Esophagus muscularis mucosa (tissue), 4 donors: ENCODE data around the gene RAB40A. TPM values are rescaled to one million over a fixed set of nuclear protein-coding genes. Genes with fewer than 3 reads are reported as not detected.
"Not testable (repeated sequence)": the region's sequence is repeated elsewhere in the genome, so short reads cannot be mapped to it uniquely, and the experiment has no call there.

ENCODE experiments used
- DNase-seq: peaks from one replicate; pipeline ENCODE4 v3.0.0-alpha.2; 2017; ENCODE audit errors: extremely low spot score
- H3K27ac ChIP-seq, 4 donors: fragments of 200-600 bp; sonication (generic); replicated peaks in 1 of 4; 1 replicate in 3 of 4; 2 replicates in 1 of 4; pipeline ENCODE4 v1.5.1; 2016 to 2019; ENCODE audit warnings: mild to moderate bottlenecking in 1 of 4
- H3K27me3 ChIP-seq, 4 donors: fragments of 200-600 bp; sonication (generic); one replicate each; pipeline versions ENCODE4 v1.5.1 to v1.6.0; 2016 to 2019
- H3K36me3 ChIP-seq, 4 donors: fragments of 200-600 bp; sonication (generic); one replicate each; pipeline ENCODE4 v1.5.1; 2016 to 2019
- H3K4me1 ChIP-seq, 4 donors: fragments of 200-600 bp; sonication (generic); one replicate each; pipeline ENCODE4 v1.5.1; 2016 to 2019
- H3K4me3 ChIP-seq, 4 donors: fragments of 200-600 bp; sonication (generic); 1 replicate in 2 of 4; 2 replicates in 2 of 4; pipeline ENCODE4 v1.5.1; 2016 to 2019; ENCODE audit warnings: mild to moderate bottlenecking in 4 of 4, moderate library complexity in 1 of 4
- H3K9me3 ChIP-seq, 4 donors: fragments of 200-600 bp; sonication (generic); 1 replicate in 3 of 4; 2 replicates in 1 of 4; pipeline ENCODE4 v1.5.1; 2016 to 2019
- EP300 ChIP-seq: sonication (generic); formaldehyde crosslinking; IDR thresholded peaks from one replicate; pipeline ENCODE4 v1.6.1; 2017; ENCODE audit warnings: antibody characterized with exemption
- POLR2A ChIP-seq: fragments of 450-650 bp; IDR thresholded peaks from one replicate; pipeline ENCODE4 v1.6.1; 2017; ENCODE audit warnings: antibody characterized with exemption, moderate library complexity, mild to moderate bottlenecking, low read depth
- POLR2AphosphoS5 ChIP-seq, 2 donors: sonication (generic); formaldehyde crosslinking; IDR thresholded peaks; one replicate each; pipeline ENCODE4 v1.6.1; 2017; ENCODE audit warnings: antibody characterized with exemption in 2 of 2
- WGBS: methylation state at CpG from one replicate; pipeline ENCODE4 v1.1.5; 2018; 5-methylcytosine and 5-hydroxymethylcytosine counted together
- intact Hi-C: fragments of 100-400 bp; cut with DNase I; formaldehyde crosslinking; loops from one replicate; pipeline ENCODE4 v1.15.1; 2023
- total RNA-seq, 4 donors: library from RNA; depleted of rRNA; stranded (reverse); fragments of >200 nt; gene quantifications; one replicate each; pipeline versions ENCODE4 v1.1.0 to v1.2.1, GENCODE V29; 2016
- TF ChIP-seq, protein P1 (sequence below), 3 experiments: fragments of 200-600 bp in 2 of 3; fragments of 450-650 bp in 1 of 3; sonication (generic) in 2 of 3; IDR thresholded peaks; one replicate each; pipeline ENCODE4 v1.5.1; 2017 to 2019; ENCODE audit warnings: antibody characterized with exemption in 3 of 3, mild to moderate bottlenecking in 2 of 3, moderate library complexity in 1 of 3

RAB40A gene
- total RNA-seq, 4 donors from 2014 or later = 4.5 to 13.2 (median 9.5) TPM

- TF ChIP-seq POLR2A = no peak
- TF ChIP-seq POLR2AphosphoS5 (IDR thresholded peaks at IDR 0.05) = no peak
- TF ChIP-seq, protein P1, sequence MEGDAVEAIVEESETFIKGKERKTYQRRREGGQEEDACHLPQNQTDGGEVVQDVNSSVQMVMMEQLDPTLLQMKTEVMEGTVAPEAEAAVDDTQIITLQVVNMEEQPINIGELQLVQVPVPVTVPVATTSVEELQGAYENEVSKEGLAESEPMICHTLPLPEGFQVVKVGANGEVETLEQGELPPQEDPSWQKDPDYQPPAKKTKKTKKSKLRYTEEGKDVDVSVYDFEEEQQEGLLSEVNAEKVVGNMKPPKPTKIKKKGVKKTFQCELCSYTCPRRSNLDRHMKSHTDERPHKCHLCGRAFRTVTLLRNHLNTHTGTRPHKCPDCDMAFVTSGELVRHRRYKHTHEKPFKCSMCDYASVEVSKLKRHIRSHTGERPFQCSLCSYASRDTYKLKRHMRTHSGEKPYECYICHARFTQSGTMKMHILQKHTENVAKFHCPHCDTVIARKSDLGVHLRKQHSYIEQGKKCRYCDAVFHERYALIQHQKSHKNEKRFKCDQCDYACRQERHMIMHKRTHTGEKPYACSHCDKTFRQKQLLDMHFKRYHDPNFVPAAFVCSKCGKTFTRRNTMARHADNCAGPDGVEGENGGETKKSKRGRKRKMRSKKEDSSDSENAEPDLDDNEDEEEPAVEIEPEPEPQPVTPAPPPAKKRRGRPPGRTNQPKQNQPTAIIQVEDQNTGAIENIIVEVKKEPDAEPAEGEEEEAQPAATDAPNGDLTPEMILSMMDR (IDR thresholded peaks at IDR 0.05) = no peak
- no peak for TF ChIP-seq EP300
- H3K4me3 ChIP-seq = no peak overlapping the region
These were observed 41.8 kb downstream of the RAB40A start for GRCh38 chrX:103477496-103477895.

DNA sequence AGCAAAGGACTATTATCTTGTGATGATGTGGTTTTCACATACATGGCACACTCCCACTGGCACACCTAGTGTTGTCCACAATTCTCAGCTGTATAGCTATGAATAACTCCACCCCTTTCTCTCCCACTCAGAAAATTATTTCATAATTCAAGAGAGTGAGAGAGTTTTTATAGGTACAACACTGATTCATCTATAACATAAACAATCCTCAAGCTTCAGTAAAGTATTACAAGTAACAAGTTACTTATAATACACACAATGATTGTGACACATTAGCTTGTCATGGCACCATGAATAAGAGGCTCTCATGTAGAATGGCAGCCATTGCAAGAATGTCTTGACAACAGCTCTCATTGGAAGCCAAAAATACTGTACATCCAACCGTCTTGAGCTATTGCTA lies 43.9 kb downstream of the RAB40A start:
- Histone ChIP-seq H3K4me1 (no peaks in the 10 kb centered on the region), H3K36me3 (no peaks in the 10 kb centered on the region), H3K9me3 (no peaks in the 10 kb centered on the region), H3K27me3 (no peaks in the 10 kb centered on the region), H3K27ac (no peak overlapping the region), H3K4me3 (no peak overlapping the region)
- WGBS = 58% methylated on average over 1 of the region's 1 CpG
- TF ChIP-seq, protein P1 (IDR thresholded peaks at IDR 0.05) = no peak
- TF ChIP-seq POLR2AphosphoS5 (IDR thresholded peaks at IDR 0.05) (no peak), POLR2A (no peak), EP300 (no peak)
- DNase-seq = no peak
- intact Hi-C loops = no loop called here

More at GRCh38 chrX:103477496-103477895, 41.8 kb downstream of the RAB40A start:
- intact Hi-C loops = no loop called here
- H3K36me3 ChIP-seq = no peaks in the 10 kb centered on the region
- no peaks in the 10 kb centered on the region for H3K9me3 ChIP-seq
- no peaks in the 10 kb centered on the region for H3K4me1 ChIP-seq
- no peaks in the 10 kb centered on the region for H3K27me3 ChIP-seq
- no peak for DNase-seq
- H3K27ac ChIP-seq = no peak overlapping the region

- DNase-seq, H3K4me3 ChIP-seq, H3K4me1 ChIP-seq, H3K9me3 ChIP-seq, H3K36me3 ChIP-seq, intact Hi-C loops, H3K27me3 ChIP-seq, H3K27ac ChIP-seq: not testable (repeated sequence)
- WGBS = 75% methylated on average over 8 of the region's 8 CpGs
These were observed 49.3 kb downstream of the RAB40A start for GRCh38 chrX:103469977-103470376.

- H3K27ac ChIP-seq = no peak overlapping the region
- no peaks in the 10 kb centered on the region for H3K36me3 ChIP-seq
- WGBS = 59% methylated on average over 2 of the region's 2 CpGs
- no peaks in the 10 kb centered on the region for H3K27me3 ChIP-seq
- no peak overlapping the region for H3K4me3 ChIP-seq
- TF ChIP-seq EP300 (no peak), POLR2A (no peak), POLR2AphosphoS5 (IDR thresholded peaks at IDR 0.05) (no peak)
- TF ChIP-seq, protein P1 (IDR thresholded peaks at IDR 0.05) = no peak
- H3K9me3 ChIP-seq = no peaks in the 10 kb centered on the region
- intact Hi-C loops = no loop called here
- no peak for DNase-seq
- H3K4me1 ChIP-seq = peaks cover 0 to 3% (median 0%) of the 10 kb centered on the region in 4 donors
These were observed 51.4 kb downstream of the RAB40A start for GRCh38 chrX:103467887-103468286.

DNA sequence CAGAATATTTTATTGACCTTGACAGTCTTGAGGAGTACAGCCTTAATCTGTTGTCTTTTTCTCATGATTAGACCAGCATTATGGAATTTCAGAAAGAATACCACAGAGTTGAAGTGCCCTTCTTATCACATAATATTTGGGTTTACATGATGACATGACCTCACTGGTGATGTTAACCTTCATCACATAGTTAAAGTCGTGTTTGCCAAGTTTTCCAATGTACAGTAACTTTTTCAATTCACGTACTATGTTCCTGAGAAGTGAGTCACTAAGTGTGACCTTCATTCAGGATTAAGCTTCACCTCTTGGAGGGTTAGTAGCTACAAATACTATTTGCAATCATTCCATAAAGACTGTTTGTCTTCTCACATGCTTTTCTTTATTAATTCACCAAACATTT lies 52.1 kb downstream of the RAB40A start:
- no peaks in the 10 kb centered on the region for H3K9me3 ChIP-seq
- H3K27me3 ChIP-seq = no peaks in the 10 kb centered on the region
- intact Hi-C loops = no loop called here
- no peak overlapping the region for H3K27ac ChIP-seq
- 49% methylated on average over 2 of the region's 2 CpGs for WGBS
- no peak for TF ChIP-seq POLR2A
- no peak for TF ChIP-seq POLR2AphosphoS5 (IDR thresholded peaks at IDR 0.05)
- TF ChIP-seq, protein P1 (IDR thresholded peaks at IDR 0.05) = no peak
- no peak for TF ChIP-seq EP300
- DNase-seq = no peak
- no peak overlapping the region for H3K4me3 ChIP-seq
- peaks cover 0 to 3% (median 0%) of the 10 kb centered on the region in 4 donors for H3K4me1 ChIP-seq
- no peaks in the 10 kb centered on the region for H3K36me3 ChIP-seq
